GM12875 (cell line): ENCODE measurements around the gene RRAD.
"Not testable (repeated sequence)": the region's sequence is repeated elsewhere in the genome, so short reads cannot be mapped to it uniquely, and the experiment has no call there.

Experiments used
- H3K4me3 ChIP-seq: one replicate; pipeline ENCODE4 v1.5.1; 2011; ENCODE audit warnings: low read depth, low read length, control low read depth
- CTCF ChIP-seq: IDR thresholded peaks from 2 replicates; pipeline ENCODE4 v1.5.1; 2011; ENCODE audit warnings: low read depth, mild to moderate bottlenecking, control low read depth, inconsistent platforms, low read length, moderate library complexity, borderline replicate concordance; ENCODE audit not compliant: insufficient read depth

Gene RRAD

GRCh38 chr16:66898207-66898606 is 27.1 kb downstream of the RRAD start:
- no peak overlapping the region for H3K4me3 ChIP-seq
- no peak for TF ChIP-seq CTCF

GRCh38 chr16:66896682-66897081 is 28.7 kb downstream of the RRAD start:
- not testable (repeated sequence) for H3K4me3 ChIP-seq

GRCh38 chr16:66895999-66896398 is 29.3 kb downstream of the RRAD start:
- TF ChIP-seq CTCF = no peak
- H3K4me3 ChIP-seq = no peak overlapping the region

- no peak for TF ChIP-seq CTCF
- no peak overlapping the region for H3K4me3 ChIP-seq
These were observed 29.7 kb downstream of the RRAD start for GRCh38 chr16:66895689-66895979.

GRCh38 chr16:66894948-66895688 is 30.2 kb downstream of the RRAD start:
- TF ChIP-seq CTCF = peak; percentile 92
- no peak overlapping the region for H3K4me3 ChIP-seq

- TF ChIP-seq CTCF = no peak
- no peak overlapping the region for H3K4me3 ChIP-seq
These were observed 31.3 kb downstream of the RRAD start for GRCh38 chr16:66894055-66894454.

- TF ChIP-seq CTCF = no peak
- no peak overlapping the region for H3K4me3 ChIP-seq
These were observed 33.5 kb downstream of the RRAD start for GRCh38 chr16:66891797-66892196.

- no peak for TF ChIP-seq CTCF
- no peak overlapping the region for H3K4me3 ChIP-seq
These were observed 34.0 kb downstream of the RRAD start for GRCh38 chr16:66891360-66891759.
